Measurements from ENCODE around the gene PLXNA4.

GRCh38 chr7:132249256-132249971, 326.9 kb downstream of the PLXNA4 start:
- no peak for TF ChIP-seq POLR2A (IDR thresholded peaks at IDR 0.05)
- TF ChIP-seq, protein P1, sequence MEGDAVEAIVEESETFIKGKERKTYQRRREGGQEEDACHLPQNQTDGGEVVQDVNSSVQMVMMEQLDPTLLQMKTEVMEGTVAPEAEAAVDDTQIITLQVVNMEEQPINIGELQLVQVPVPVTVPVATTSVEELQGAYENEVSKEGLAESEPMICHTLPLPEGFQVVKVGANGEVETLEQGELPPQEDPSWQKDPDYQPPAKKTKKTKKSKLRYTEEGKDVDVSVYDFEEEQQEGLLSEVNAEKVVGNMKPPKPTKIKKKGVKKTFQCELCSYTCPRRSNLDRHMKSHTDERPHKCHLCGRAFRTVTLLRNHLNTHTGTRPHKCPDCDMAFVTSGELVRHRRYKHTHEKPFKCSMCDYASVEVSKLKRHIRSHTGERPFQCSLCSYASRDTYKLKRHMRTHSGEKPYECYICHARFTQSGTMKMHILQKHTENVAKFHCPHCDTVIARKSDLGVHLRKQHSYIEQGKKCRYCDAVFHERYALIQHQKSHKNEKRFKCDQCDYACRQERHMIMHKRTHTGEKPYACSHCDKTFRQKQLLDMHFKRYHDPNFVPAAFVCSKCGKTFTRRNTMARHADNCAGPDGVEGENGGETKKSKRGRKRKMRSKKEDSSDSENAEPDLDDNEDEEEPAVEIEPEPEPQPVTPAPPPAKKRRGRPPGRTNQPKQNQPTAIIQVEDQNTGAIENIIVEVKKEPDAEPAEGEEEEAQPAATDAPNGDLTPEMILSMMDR (IDR thresholded peaks at IDR 0.05 in 4 of 5, conservative IDR thresholded peaks at IDR 0.05 in 1 of 5) = peak in 1 of 5 experiments; percentile 9
